NCI-H146 treated with DMSO at 0.1 percent for 48 hours (cell line): ENCODE results near the gene TMEM154.

Experiments used
- DNase-seq: peaks from one replicate; lab custom pipeline; 2025; ENCODE audit not compliant: unreplicated experiment; lab: John Stamatoyannopoulos, UW

Gene TMEM154

GRCh38 chr4:152634110-152634760 is 45.6 kb downstream of the TMEM154 start:
- DNase-seq, result no peak

- DNase-seq, result no peak
Measured at GRCh38 chr4:152633118-152633517, 46.7 kb downstream of the TMEM154 start.

GRCh38 chr4:152630324-152630723 is 49.5 kb downstream of the TMEM154 start:
- no peak for DNase-seq

- no peak for DNase-seq
Measured at GRCh38 chr4:152629908-152630307, 49.9 kb downstream of the TMEM154 start.

GRCh38 chr4:152628128-152628527 is 51.7 kb downstream of the TMEM154 start:
- no peak for DNase-seq

- no peak for DNase-seq
Measured at GRCh38 chr4:152626790-152627189, 53.0 kb downstream of the TMEM154 start.

- no peak for DNase-seq
Measured at GRCh38 chr4:152620915-152621314, 58.9 kb downstream of the TMEM154 start.

- DNase-seq, result no peak
Measured at GRCh38 chr4:152620218-152620617, 59.6 kb downstream of the TMEM154 start.

GRCh38 chr4:152619556-152619955 is 60.2 kb downstream of the TMEM154 start:
- DNase-seq, result no peak

GRCh38 chr4:152618971-152619370 is 60.8 kb downstream of the TMEM154 start:
- no peak for DNase-seq

- no peak for DNase-seq
Measured at GRCh38 chr4:152616804-152617203, 63.0 kb downstream of the TMEM154 start.

GRCh38 chr4:152613841-152614721 is 65.7 kb downstream of the TMEM154 start:
- no peak for DNase-seq

GRCh38 chr4:152613351-152613750 is 66.4 kb downstream of the TMEM154 start:
- no peak for DNase-seq

GRCh38 chr4:152610131-152610530 is 69.7 kb downstream of the TMEM154 start:
- no peak for DNase-seq

GRCh38 chr4:152609481-152609880 is 70.3 kb downstream of the TMEM154 start:
- no peak for DNase-seq

GRCh38 chr4:152607178-152607577 is 72.6 kb downstream of the TMEM154 start:
- no peak for DNase-seq

GRCh38 chr4:152606753-152607152 is 73.0 kb downstream of the TMEM154 start:
- DNase-seq, result no peak

- peak; percentile 62 for DNase-seq
Measured at GRCh38 chr4:152605641-152606335, 74.0 kb downstream of the TMEM154 start.

- DNase-seq, result no peak
Measured at GRCh38 chr4:152605031-152605430, 74.8 kb downstream of the TMEM154 start.

- DNase-seq, result no peak
Measured at GRCh38 chr4:152601156-152601555, 78.6 kb downstream of the TMEM154 start.

- no peak for DNase-seq
Measured at GRCh38 chr4:152599636-152600035, 80.2 kb downstream of the TMEM154 start.

- DNase-seq, result no peak
Measured at GRCh38 chr4:152599095-152599494, 80.7 kb downstream of the TMEM154 start.
